Measurements from ENCODE around the gene ZRANB3. TPM values are rescaled to one million over a fixed set of nuclear protein-coding genes. Genes with fewer than 3 reads are reported as not detected.

The ZRANB3 gene
- polyA plus RNA-seq, 1 donor, result 3.8 TPM

- 86% methylated on average over 1 of the region's 3 CpGs for WGBS (ENCODE audit: insufficient coverage, low lambda C conversion rate)
- no peak for DNase-seq
These were observed 343.7 kb downstream of the ZRANB3 start for GRCh38 chr2:135187270-135187669.

DNA sequence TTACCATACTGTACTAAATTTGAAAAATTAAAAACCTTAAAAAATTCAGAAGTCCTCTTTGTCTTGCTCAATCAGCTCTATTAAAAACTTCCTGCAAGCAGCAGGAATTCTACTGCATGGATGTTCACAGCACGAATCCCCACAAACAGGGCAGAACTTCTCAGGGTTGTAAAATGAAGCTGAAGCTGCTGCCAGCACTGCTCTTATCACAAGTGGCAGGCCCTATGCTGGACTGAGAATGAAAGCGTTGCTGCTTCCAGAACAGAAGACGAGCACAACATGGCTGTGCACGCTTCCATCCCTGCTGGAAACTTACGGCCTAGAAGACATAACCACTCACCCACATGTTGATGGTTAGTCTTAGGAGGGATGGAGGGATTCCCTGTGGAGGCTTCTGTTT lies 345.0 kb downstream of the ZRANB3 start:
- WGBS (ENCODE audit: insufficient coverage, low lambda C conversion rate), result 40% methylated on average over 1 of the region's 5 CpGs
- no peaks in the 10 kb centered on the region for H3K36me3 ChIP-seq (ENCODE audit: control insufficient read depth, insufficient read depth, low read length)
- H3K4me3 ChIP-seq (ENCODE audit: low read length), result no peak overlapping the region

More at GRCh38 chr2:135187270-135187669, 343.7 kb downstream of the ZRANB3 start:
- Histone ChIP-seq H3K4me1 (ENCODE audit: control insufficient read depth, insufficient read depth, low read length) (no peaks in the 10 kb centered on the region), H3K27me3 (ENCODE audit: control insufficient read depth, insufficient read depth, low read length) (no peaks in the 10 kb centered on the region), H3K27ac (ENCODE audit: low read length) (no peak overlapping the region), H3K4me3 (ENCODE audit: low read length) (no peak overlapping the region), H3K36me3 (ENCODE audit: control insufficient read depth, insufficient read depth, low read length) (no peaks in the 10 kb centered on the region), H3K9me3 (ENCODE audit: control insufficient read depth, low read depth, low read length) (peaks cover 9% of the 10 kb centered on the region)

GRCh38 chr2:135183822-135184221 lies 347.2 kb downstream of the ZRANB3 start:
- WGBS (ENCODE audit: insufficient coverage, low lambda C conversion rate), result no CpG with 5 or more reads among the region's 1 CpG
- Histone ChIP-seq H3K9me3 (ENCODE audit: control insufficient read depth, low read depth, low read length) (peaks cover 2% of the 10 kb centered on the region), H3K36me3 (ENCODE audit: control insufficient read depth, insufficient read depth, low read length) (no peaks in the 10 kb centered on the region), H3K4me3 (ENCODE audit: low read length) (no peak overlapping the region), H3K27me3 (ENCODE audit: control insufficient read depth, insufficient read depth, low read length) (no peaks in the 10 kb centered on the region), H3K27ac (ENCODE audit: low read length) (no peak overlapping the region), H3K4me1 (ENCODE audit: control insufficient read depth, insufficient read depth, low read length) (no peaks in the 10 kb centered on the region)
- no peak for DNase-seq

More for the DNA sequence above, 345.0 kb downstream of the ZRANB3 start:
- Histone ChIP-seq H3K27ac (ENCODE audit: low read length) (no peak overlapping the region), H3K9me3 (ENCODE audit: control insufficient read depth, low read depth, low read length) (peaks cover 9% of the 10 kb centered on the region), H3K4me1 (ENCODE audit: control insufficient read depth, insufficient read depth, low read length) (no peaks in the 10 kb centered on the region), H3K27me3 (ENCODE audit: control insufficient read depth, insufficient read depth, low read length) (no peaks in the 10 kb centered on the region)
- DNase-seq, result no peak

- 100% methylated on average over 1 of the region's 3 CpGs for WGBS (ENCODE audit: insufficient coverage, low lambda C conversion rate)
These were observed 348.4 kb downstream of the ZRANB3 start for GRCh38 chr2:135182601-135183000.

DNA sequence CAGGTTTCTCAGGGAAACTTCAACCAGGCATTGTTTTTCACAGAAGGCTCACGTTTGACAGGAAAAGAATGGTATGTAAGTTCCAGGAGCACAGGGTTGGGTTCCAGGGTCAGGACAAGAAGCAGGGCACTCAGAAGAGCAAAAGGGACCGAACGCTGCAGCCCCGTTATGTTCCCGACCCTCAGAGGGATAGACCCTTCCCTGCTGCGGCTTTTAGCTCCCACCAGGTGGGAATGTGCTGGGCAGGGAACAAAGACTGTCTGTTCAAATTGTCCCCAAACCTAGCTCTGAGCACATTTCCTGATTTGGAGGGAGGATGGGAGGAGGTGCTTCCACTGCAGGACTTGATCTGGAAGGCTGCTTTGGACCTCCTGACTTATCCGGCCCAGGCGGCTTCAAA lies 348.8 kb downstream of the ZRANB3 start:
- H3K27me3 ChIP-seq (ENCODE audit: control insufficient read depth, insufficient read depth, low read length), result no peaks in the 10 kb centered on the region
- no peaks in the 10 kb centered on the region for H3K4me1 ChIP-seq (ENCODE audit: control insufficient read depth, insufficient read depth, low read length)
- no CpG with 5 or more reads among the region's 8 CpGs for WGBS (ENCODE audit: insufficient coverage, low lambda C conversion rate)
- H3K27ac ChIP-seq (ENCODE audit: low read length), result no peak overlapping the region
- no peaks in the 10 kb centered on the region for H3K36me3 ChIP-seq (ENCODE audit: control insufficient read depth, insufficient read depth, low read length)
- H3K4me3 ChIP-seq (ENCODE audit: low read length), result no peak overlapping the region
- no peaks in the 10 kb centered on the region for H3K9me3 ChIP-seq (ENCODE audit: control insufficient read depth, low read depth, low read length)
- DNase-seq, result no peak

More at GRCh38 chr2:135182601-135183000, 348.4 kb downstream of the ZRANB3 start:
- Histone ChIP-seq H3K4me1 (ENCODE audit: control insufficient read depth, insufficient read depth, low read length) (no peaks in the 10 kb centered on the region), H3K36me3 (ENCODE audit: control insufficient read depth, insufficient read depth, low read length) (no peaks in the 10 kb centered on the region), H3K27me3 (ENCODE audit: control insufficient read depth, insufficient read depth, low read length) (no peaks in the 10 kb centered on the region), H3K27ac (ENCODE audit: low read length) (no peak overlapping the region), H3K9me3 (ENCODE audit: control insufficient read depth, low read depth, low read length) (no peaks in the 10 kb centered on the region), H3K4me3 (ENCODE audit: low read length) (no peak overlapping the region)
- DNase-seq, result no peak

DNA sequence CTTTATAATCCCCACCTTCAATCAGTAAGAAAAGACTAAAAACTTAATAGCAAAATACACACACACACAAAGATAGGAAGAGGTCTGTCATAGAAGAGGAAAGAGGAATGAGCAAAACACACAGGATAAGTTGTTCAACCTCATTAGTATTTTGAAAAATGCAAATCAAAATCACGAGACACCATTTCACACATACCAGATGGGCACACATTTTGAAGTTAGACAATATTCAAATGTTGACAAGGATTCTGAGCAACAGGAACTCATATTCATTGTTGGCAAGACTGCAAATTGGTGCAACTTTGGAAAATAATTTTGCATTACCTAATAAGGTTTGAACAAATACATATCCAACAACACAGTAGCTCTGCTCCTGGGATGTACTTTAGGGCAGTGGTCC lies 351.3 kb downstream of the ZRANB3 start:
- peaks cover 4% of the 10 kb centered on the region for H3K9me3 ChIP-seq (ENCODE audit: control insufficient read depth, low read depth, low read length)
- WGBS (ENCODE audit: insufficient coverage, low lambda C conversion rate), result no CpG with 5 or more reads among the region's 1 CpG
- H3K27ac ChIP-seq (ENCODE audit: low read length), result no peak overlapping the region
- H3K4me3 ChIP-seq (ENCODE audit: low read length), result no peak overlapping the region
- DNase-seq, result no peak
- H3K36me3 ChIP-seq (ENCODE audit: control insufficient read depth, insufficient read depth, low read length), result peaks cover 6% of the 10 kb centered on the region
- H3K27me3 ChIP-seq (ENCODE audit: control insufficient read depth, insufficient read depth, low read length), result no peaks in the 10 kb centered on the region
- H3K4me1 ChIP-seq (ENCODE audit: control insufficient read depth, insufficient read depth, low read length), result no peaks in the 10 kb centered on the region

DNA sequence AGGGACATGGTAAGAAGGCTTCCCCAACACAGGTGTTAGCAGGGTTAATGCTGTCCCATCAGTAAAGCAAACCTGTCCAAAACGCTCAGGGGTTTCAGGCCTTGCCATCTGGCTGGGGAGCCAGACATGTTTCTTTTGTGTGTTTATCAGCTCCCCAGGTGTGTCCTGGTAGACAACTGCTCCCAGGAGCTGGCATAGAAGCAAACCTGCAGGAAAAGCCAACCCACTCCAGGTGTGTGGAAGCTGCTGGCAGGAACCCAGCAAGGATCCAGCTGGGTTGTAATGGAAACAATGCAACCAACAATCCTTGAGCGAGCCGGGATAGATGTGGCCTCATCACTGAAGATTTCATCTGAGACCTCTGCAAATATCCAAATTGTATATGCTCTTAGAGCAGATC lies 355.8 kb downstream of the ZRANB3 start:
- no peaks in the 10 kb centered on the region for H3K27me3 ChIP-seq (ENCODE audit: control insufficient read depth, insufficient read depth, low read length)
- no CpG with 5 or more reads among the region's 3 CpGs for WGBS (ENCODE audit: insufficient coverage, low lambda C conversion rate)
- DNase-seq, result no peak
- no peak overlapping the region for H3K27ac ChIP-seq (ENCODE audit: low read length)
- no peaks in the 10 kb centered on the region for H3K4me1 ChIP-seq (ENCODE audit: control insufficient read depth, insufficient read depth, low read length)
- H3K4me3 ChIP-seq (ENCODE audit: low read length), result no peak overlapping the region
- H3K36me3 ChIP-seq (ENCODE audit: control insufficient read depth, insufficient read depth, low read length), result peaks cover 24% of the 10 kb centered on the region
- H3K9me3 ChIP-seq (ENCODE audit: control insufficient read depth, low read depth, low read length), result peaks cover 4% of the 10 kb centered on the region

DNA sequence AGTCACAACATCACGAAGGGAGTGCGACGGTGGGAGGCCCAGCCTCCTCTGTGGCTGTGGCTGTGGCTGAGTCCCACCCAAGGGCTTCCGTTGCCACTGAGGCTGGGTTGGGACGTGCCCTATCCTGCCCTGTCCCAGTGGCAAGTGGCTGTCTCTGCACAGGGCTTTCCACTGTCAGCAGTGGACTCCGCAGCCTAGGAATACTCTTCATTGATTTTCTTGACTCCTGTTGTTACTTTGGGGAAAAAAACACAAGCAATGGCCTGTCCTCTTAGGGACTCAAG lies 356.3 kb downstream of the ZRANB3 start:
- Histone ChIP-seq H3K4me3 (ENCODE audit: low read length) (no peak overlapping the region), H3K27ac (ENCODE audit: low read length) (no peak overlapping the region), H3K4me1 (ENCODE audit: control insufficient read depth, insufficient read depth, low read length) (no peaks in the 10 kb centered on the region), H3K27me3 (ENCODE audit: control insufficient read depth, insufficient read depth, low read length) (no peaks in the 10 kb centered on the region), H3K9me3 (ENCODE audit: control insufficient read depth, low read depth, low read length) (peaks cover 4% of the 10 kb centered on the region), H3K36me3 (ENCODE audit: control insufficient read depth, insufficient read depth, low read length) (peaks cover 28% of the 10 kb centered on the region)
- DNase-seq, result no peak
- WGBS (ENCODE audit: insufficient coverage, low lambda C conversion rate), result no CpG with 5 or more reads among the region's 6 CpGs

DNA sequence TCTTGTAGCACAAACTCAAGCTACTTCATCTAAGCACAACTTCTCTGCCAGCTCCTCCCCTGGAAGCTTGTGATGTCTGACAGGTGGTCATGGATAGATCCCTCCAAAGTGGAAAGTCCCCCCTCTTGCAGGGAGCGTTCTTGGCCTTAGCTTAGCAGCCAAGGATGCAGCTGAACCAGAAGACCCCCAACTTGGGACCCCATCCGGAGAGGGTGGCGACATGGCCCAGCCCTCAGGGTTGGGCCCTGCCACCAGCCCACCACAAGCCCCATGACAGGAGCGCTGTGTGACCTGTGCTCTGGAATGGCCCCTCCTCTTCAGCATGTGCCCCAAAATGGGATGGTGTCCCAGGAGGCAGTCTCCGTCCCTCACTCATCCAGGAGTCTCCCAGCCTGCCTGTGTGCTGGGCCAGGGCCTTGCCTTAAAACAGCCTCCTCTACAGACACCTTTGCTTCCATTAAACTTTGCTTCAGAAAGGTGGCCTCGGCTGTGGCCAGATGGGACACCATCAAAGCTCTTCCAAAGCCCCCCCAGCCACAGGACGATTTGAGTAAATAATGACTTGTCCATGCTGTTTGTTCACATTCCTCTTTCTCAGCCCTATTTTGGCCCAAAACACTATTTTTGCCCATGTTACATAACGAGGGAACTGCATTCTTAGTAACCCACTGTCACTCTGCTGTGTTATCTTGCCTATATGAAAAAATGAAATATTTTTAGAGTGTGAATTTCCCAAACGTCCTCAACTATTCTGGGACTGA lies 356.8 kb downstream of the ZRANB3 start:
- no peak for DNase-seq
- Histone ChIP-seq H3K27ac (ENCODE audit: low read length) (no peak overlapping the region), H3K9me3 (ENCODE audit: control insufficient read depth, low read depth, low read length) (peaks cover 4% of the 10 kb centered on the region), H3K36me3 (ENCODE audit: control insufficient read depth, insufficient read depth, low read length) (peaks cover 33% of the 10 kb centered on the region), H3K4me3 (ENCODE audit: low read length) (no peak overlapping the region), H3K27me3 (ENCODE audit: control insufficient read depth, insufficient read depth, low read length) (no peaks in the 10 kb centered on the region), H3K4me1 (ENCODE audit: control insufficient read depth, insufficient read depth, low read length) (no peaks in the 10 kb centered on the region)
- 100% methylated on average over 1 of the region's 9 CpGs for WGBS (ENCODE audit: insufficient coverage, low lambda C conversion rate)

GRCh38 chr2:135169900-135170753 lies 360.9 kb downstream of the ZRANB3 start:
- peaks cover 52% of the 10 kb centered on the region for H3K36me3 ChIP-seq (ENCODE audit: control insufficient read depth, insufficient read depth, low read length)
- DNase-seq, result no peak
- H3K4me3 ChIP-seq (ENCODE audit: low read length), result no peak overlapping the region
- no peaks in the 10 kb centered on the region for H3K9me3 ChIP-seq (ENCODE audit: control insufficient read depth, low read depth, low read length)
- H3K27me3 ChIP-seq (ENCODE audit: control insufficient read depth, insufficient read depth, low read length), result no peaks in the 10 kb centered on the region
- H3K27ac ChIP-seq (ENCODE audit: low read length), result no peak overlapping the region
- H3K4me1 ChIP-seq (ENCODE audit: control insufficient read depth, insufficient read depth, low read length), result no peaks in the 10 kb centered on the region
- 92% methylated on average over 4 of the region's 11 CpGs for WGBS (ENCODE audit: insufficient coverage, low lambda C conversion rate)

Data from large intestine (tissue), 3 donors.